Thyroid gland (tissue), 4 donors: ENCODE measurements around the gene SLC49A4.

Experiments used
- CTCF ChIP-seq, 6 experiments: fragments of 200-600 bp in 3 of 6; fragments of 450-650 bp in 3 of 6; sonication (generic) in 3 of 6; IDR thresholded peaks; one replicate each; pipeline ENCODE4 v1.5.1; 2016 to 2019; ENCODE audit warnings: antibody characterized with exemption in 6 of 6, mild to moderate bottlenecking in 2 of 6, inconsistent platforms in 1 of 6, moderate library complexity in 1 of 6
- POLR2A ChIP-seq, 2 donors: fragments of 450-650 bp; IDR thresholded peaks; one replicate each; pipeline ENCODE4 v1.6.1; 2017; ENCODE audit warnings: antibody characterized with exemption in 2 of 2, mild to moderate bottlenecking in 2 of 2, moderate library complexity in 1 of 2

- TF ChIP-seq CTCF (IDR thresholded peaks at IDR 0.05): no peak
- no peak for TF ChIP-seq POLR2A (IDR thresholded peaks at IDR 0.05)
Measured at GRCh38 chr3:122802323-122802722, 7.5 kb downstream of the SLC49A4 start.
